SK-N-SH treated with all-trans-retinoic acid at 6 μM for 48 hours (cell line): Measurements from ENCODE around the gene GRB2.

Experiments used
- BACH2 ChIP-seq: fragments of 250-450 bp; sonication (Bioruptor Pico); IDR thresholded peaks from 2 replicates; pipeline ENCODE4 v1.9.0; 2021; ENCODE audit warnings: mild to moderate bottlenecking, borderline replicate concordance
- PATZ1 ChIP-seq: fragments of 250-450 bp; sonication (Bioruptor Pico); IDR thresholded peaks from 2 replicates; pipeline ENCODE4 v1.8.0; 2020; ENCODE audit warnings: mild to moderate bottlenecking, moderate library complexity, borderline replicate concordance
- PPARA ChIP-seq: fragments of 250-450 bp; sonication (Bioruptor Pico); IDR thresholded peaks from 2 replicates; pipeline ENCODE4 v1.5.0; 2020; ENCODE audit warnings: mild to moderate bottlenecking, borderline replicate concordance
- RARB ChIP-seq: fragments of 250-450 bp; sonication (Bioruptor Pico); IDR thresholded peaks from 2 replicates; pipeline ENCODE4 v1.8.0; 2021; ENCODE audit warnings: mild to moderate bottlenecking, moderate library complexity
- SNAI2 ChIP-seq: fragments of 250-450 bp; sonication (Bioruptor Pico); IDR thresholded peaks from 2 replicates; pipeline ENCODE4 v1.5.0; 2020; ENCODE audit warnings: mild to moderate bottlenecking, moderate library complexity
- TCF4 ChIP-seq: fragments of 250-450 bp; sonication (Bioruptor Pico); IDR thresholded peaks from 2 replicates; pipeline ENCODE4 v1.8.0; 2021; ENCODE audit warnings: mild to moderate bottlenecking, moderate library complexity, borderline replicate concordance
- TOX ChIP-seq: fragments of 250-450 bp; sonication (Bioruptor Pico); IDR thresholded peaks from 2 replicates; pipeline ENCODE4 v1.8.0; 2021; ENCODE audit warnings: mild to moderate bottlenecking, moderate library complexity, borderline replicate concordance
- ZC3H10 ChIP-seq: fragments of 250-450 bp; sonication (Bioruptor Pico); IDR thresholded peaks from 2 replicates; pipeline ENCODE4 v1.5.1; 2021; ENCODE audit warnings: mild to moderate bottlenecking, moderate library complexity
- ZNF565 ChIP-seq: fragments of 450-650 bp; formaldehyde crosslinking; conservative IDR thresholded peaks from 2 replicates; pipeline ENCODE4 v1.5.0; 2020; ENCODE audit warnings: low read depth, mild to moderate bottlenecking, moderate library complexity

GRCh38 chr17:75289115-75289831 lies 116.2 kb downstream of the GRB2 start, which contains the start of gene SLC25A19:
- TF ChIP-seq PATZ1 (CRISPR knock-in tag) = no peak
- no peak for TF ChIP-seq TOX (CRISPR knock-in tag)
- no peak for TF ChIP-seq RARB
- TF ChIP-seq PPARA = no peak
- TF ChIP-seq SNAI2 (CRISPR knock-in tag) = no peak
- no peak for TF ChIP-seq ZNF565 (CRISPR knock-in tag)
- TF ChIP-seq ZC3H10 (CRISPR knock-in tag) = no peak
- TF ChIP-seq BACH2 (CRISPR knock-in tag) = no peak
- no peak for TF ChIP-seq TCF4 (CRISPR knock-in tag)
